GM23248 (cell line): ENCODE measurements around the gene PAFAH2.

Experiments
- EZH2 ChIP-seq: fragments of 200-600 bp; sonication (generic); IDR thresholded peaks from 2 replicates; pipeline ENCODE4 v1.6.1; 2018; ENCODE audit warnings: antibody characterized with exemption, mild to moderate bottlenecking; ENCODE audit not compliant: insufficient read depth, poor library complexity, severe bottlenecking
- EZH2phosphoT487 ChIP-seq: fragments of 200-600 bp; sonication (generic); IDR thresholded peaks from 2 replicates; pipeline ENCODE4 v1.6.1; 2018; ENCODE audit warnings: antibody characterized with exemption, moderate library complexity, mild to moderate bottlenecking, low read depth; ENCODE audit not compliant: insufficient read depth

DNA sequence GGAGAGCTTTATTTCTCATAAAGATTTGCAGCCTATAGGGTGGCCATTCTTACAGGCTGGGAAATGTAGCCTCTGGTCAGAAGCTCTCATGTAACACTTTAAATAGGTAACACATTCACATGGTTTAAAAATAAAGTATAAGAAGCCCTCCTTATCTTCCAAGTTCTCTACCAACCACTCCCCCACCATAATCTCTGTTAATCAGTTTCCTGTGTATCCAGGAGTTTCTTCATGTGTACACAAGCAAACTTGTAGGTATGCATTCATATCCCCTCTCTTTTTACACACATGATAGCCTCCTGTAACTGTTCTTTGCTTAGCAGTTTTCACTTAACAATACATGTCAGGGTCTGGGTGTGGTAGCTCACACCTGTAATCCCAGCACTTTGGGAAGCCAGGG is 86.7 kb downstream of the PAFAH2 start:
- no peak for TF ChIP-seq EZH2phosphoT487
- no peak for TF ChIP-seq EZH2
